ENCODE results near the gene MYBPC3. TPM values are rescaled to one million over a fixed set of nuclear protein-coding genes. Genes with fewer than 3 reads are reported as not detected.

Gene MYBPC3
- total RNA-seq, 3 donors from 2014 or later, result not detected

Other genes starting within 250 kb of the MYBPC3 start
- 100 to 1,000 TPM in 2 of 3 donors, 10 to 100 TPM in 1; 98.5 to 110 (median 104) TPM for gene ARFGAP2, start 175.8 kb downstream of the MYBPC3 start, total RNA-seq
- 10 to 100 TPM in 1 of 3 donors, 1 to 10 TPM in 2; 5.3 to 15.2 (median 5.8) TPM for gene PACSIN3, start 166.3 kb downstream of the MYBPC3 start, total RNA-seq
- gene DDB2, start 137.7 kb downstream of the MYBPC3 start, total RNA-seq, result 10 to 100 TPM; 76.4 to 95.0 (median 90.2) TPM
- 10 to 100 TPM; 23.5 to 29.3 (median 28.7) TPM for gene ACP2, start 103.9 kb downstream of the MYBPC3 start, total RNA-seq
- gene NR1H3, start 94.7 kb downstream of the MYBPC3 start, total RNA-seq, result 10 to 100 TPM in 2 of 3 donors, 1 to 10 TPM in 1; 8.5 to 10.3 (median 10.0) TPM
- 10 to 100 TPM; 51.2 to 55.6 (median 54.5) TPM for gene MADD, start 82.6 kb downstream of the MYBPC3 start, total RNA-seq
- gene SPI1, start 25.8 kb upstream of the MYBPC3 start, total RNA-seq, result 1 to 10 TPM in 2 of 3 donors, under 1 TPM in 1; 0.74 to 2.3 (median 1.1) TPM
- gene SLC39A13, start 55.9 kb upstream of the MYBPC3 start, total RNA-seq, result 10 to 100 TPM; 18.7 to 20.8 (median 19.5) TPM
- 100 to 1,000 TPM; 275 to 300 (median 299) TPM for gene PSMC3, start 73.7 kb upstream of the MYBPC3 start, total RNA-seq
- under 1 TPM; 0.46 to 0.53 (median 0.52) TPM for gene RAPSN, start 96.4 kb upstream of the MYBPC3 start, total RNA-seq
- gene CELF1, start 200.4 kb upstream of the MYBPC3 start, total RNA-seq, result 100 to 1,000 TPM; 186 to 199 (median 190) TPM
- gene PTPMT1, start 212.9 kb upstream of the MYBPC3 start, total RNA-seq, result 10 to 100 TPM; 47.1 to 54.7 (median 48.8) TPM
- 10 to 100 TPM; 19.6 to 24.7 (median 21.5) TPM for gene KBTBD4, start 226.3 kb upstream of the MYBPC3 start, total RNA-seq
- 100 to 1,000 TPM; 164 to 174 (median 170) TPM for gene NDUFS3, start 226.4 kb upstream of the MYBPC3 start, total RNA-seq
- gene FAM180B, start 234.0 kb upstream of the MYBPC3 start, total RNA-seq, result under 1 TPM in 1 of 3 donors, not detected in 2; 0.13 TPM
- gene C1QTNF4, start 241.7 kb upstream of the MYBPC3 start, total RNA-seq, result under 1 TPM in 1 of 3 donors, not detected in 2; 0.18 TPM

Measured in activated T-cell treated with anti-CD3 and anti-CD28 coated beads, Interleukin-2, amount 50 U/mL, for 4 hours (primary cell).